Astrocyte of the hippocampus (primary cell): ENCODE measurements around the gene ITGB1BP1.

Experiments
- DNase-seq: peaks from one replicate; pipeline ENCODE4 v3.0.0; 2011; ENCODE audit warnings: low read depth, low spot score

The ITGB1BP1 gene

GRCh38 chr2:9424447-9425164 is 1.3 kb upstream of the ITGB1BP1 start:
- no peak for DNase-seq

GRCh38 chr2:9423922-9424272 is 569 bp upstream of the ITGB1BP1 start:
- DNase-seq: peak; percentile 59

DNA sequence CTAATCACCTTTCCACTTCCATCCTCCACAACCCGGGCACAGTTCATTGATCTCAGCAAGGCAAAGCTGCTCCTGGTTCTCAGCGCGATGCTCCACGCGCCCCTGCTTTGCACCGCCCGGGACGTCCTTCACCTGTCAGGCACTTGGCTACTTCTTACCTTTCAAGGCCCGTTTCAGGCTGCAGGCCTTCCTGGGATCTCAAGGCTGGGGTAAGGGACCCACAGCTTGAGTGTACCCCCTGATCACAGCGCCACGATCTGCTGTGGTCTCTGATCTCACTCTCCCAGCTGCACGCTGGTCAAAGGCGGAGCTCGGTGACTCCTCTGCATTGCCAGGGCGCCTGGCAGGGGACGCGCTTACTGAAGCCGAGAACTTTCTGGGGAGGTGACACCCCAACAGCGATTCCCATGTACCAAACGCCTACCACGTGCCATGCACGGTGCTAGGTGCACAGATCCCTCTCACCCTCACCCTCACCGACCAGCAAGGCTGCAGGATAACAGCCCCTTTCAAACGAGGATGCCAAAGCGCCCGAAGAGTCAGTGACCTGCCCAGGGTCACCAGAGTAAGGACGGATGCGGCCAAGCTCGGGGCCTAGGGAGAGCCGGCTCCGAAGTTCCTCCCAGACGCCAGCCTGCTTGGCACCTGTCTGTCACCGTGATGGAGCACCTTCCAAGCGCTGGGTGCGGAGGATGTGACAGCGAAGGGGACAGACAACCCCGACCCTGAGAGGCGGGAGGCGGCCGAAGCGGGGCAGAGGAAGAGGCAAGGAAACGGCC is 818 bp downstream of the ITGB1BP1 start:
- DNase-seq: peak; percentile 53

GRCh38 chr2:9420495-9420894 is 2.8 kb downstream of the ITGB1BP1 start:
- no peak for DNase-seq

DNA sequence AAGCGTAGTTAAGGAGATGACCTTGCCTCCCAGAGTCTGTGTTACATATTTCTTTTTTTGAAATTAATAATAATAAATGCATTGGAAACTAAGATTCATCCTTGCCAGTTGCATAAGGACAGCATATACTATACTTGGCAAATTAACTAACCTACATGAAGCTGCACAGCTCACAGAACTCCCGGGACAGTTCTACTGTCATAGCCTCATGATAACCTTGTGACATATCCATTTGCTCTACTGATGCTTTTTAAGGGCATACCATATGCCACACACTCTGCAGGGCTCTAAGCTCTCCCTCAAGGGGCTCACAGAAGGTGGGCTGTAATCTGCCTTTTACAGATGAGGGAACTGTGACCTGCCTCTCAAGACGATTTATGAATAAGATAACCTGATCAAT is 3.8 kb downstream of the ITGB1BP1 start:
- DNase-seq: no peak

DNA sequence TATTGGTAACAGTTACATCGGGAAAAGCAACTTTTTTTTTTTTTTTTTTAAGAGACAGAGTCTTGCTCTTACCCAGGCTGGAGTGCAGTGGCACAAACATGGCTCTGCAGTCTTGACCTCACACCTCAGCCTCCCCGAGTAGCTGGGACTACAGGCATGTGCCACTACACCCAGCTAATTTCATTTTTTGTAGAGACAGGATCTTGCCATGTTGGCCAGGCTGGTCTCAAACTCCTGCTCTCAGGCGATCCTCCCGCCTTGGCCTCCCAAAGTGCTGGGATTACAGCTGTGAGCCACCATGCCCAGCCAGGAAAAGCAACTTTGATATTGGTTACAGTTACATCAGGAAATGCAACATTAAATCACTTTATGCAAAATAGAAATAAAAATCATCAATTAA is 4.6 kb downstream of the ITGB1BP1 start:
- no peak for DNase-seq

GRCh38 chr2:9417725-9418124 is 5.6 kb downstream of the ITGB1BP1 start:
- peak; percentile 52 for DNase-seq

- no peak for DNase-seq
These were observed 6.4 kb downstream of the ITGB1BP1 start for GRCh38 chr2:9416962-9417316.

DNA sequence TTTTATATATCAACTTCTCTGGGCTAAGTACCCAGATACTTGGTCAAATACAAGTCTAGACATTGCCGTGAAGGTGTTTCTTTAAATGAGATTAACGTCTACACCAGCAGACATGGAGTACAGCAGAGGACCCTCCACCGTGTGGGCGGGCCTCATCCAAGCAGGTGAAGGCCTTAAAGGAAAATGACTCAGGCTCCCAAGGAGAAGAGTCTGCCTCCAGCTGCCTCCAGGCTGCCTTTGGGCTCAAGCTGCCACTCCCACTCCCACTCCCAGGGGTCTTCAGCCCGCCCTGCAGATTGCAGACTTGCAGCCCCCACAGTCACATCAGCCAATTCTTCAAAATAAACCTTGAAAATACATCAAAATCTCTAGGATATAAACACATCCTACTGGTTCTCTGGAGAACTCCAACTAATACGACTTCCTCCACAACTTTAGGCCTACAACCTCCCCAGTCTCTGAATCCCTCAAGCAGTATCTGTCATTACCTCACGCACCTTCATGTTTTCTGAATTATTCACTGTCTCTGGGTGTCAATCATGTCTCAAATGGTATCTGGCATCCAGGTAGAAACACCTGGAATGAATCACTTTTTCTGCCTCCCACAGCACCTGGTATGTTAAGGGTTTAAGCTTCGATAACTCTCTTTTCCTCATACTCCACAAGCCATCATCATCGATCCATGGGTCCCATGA is 6.9 kb downstream of the ITGB1BP1 start:
- no peak for DNase-seq

GRCh38 chr2:9415516-9416169 is 7.7 kb downstream of the ITGB1BP1 start:
- DNase-seq: no peak

GRCh38 chr2:9412781-9413180 is 10.5 kb downstream of the ITGB1BP1 start:
- no peak for DNase-seq

DNA sequence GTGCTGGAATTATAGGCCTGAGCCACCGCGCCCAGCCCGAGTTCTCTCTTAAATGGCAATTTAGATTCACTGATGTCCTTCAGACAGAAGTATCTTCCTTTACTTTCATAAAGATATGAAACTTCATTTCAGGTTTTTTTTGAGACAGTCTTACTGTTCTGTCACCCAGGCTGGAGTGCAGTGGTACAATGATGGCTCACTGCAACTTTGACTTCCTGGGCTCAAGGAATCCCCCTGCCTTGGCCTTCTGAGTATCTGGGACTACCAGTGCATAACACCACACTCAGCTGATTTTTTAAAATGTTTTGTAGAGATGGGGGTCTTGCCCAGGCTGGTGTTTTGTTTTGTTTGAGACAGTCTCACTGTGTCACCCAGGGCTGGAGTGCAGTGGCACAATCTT is 13.2 kb downstream of the ITGB1BP1 start:
- no peak for DNase-seq

DNA sequence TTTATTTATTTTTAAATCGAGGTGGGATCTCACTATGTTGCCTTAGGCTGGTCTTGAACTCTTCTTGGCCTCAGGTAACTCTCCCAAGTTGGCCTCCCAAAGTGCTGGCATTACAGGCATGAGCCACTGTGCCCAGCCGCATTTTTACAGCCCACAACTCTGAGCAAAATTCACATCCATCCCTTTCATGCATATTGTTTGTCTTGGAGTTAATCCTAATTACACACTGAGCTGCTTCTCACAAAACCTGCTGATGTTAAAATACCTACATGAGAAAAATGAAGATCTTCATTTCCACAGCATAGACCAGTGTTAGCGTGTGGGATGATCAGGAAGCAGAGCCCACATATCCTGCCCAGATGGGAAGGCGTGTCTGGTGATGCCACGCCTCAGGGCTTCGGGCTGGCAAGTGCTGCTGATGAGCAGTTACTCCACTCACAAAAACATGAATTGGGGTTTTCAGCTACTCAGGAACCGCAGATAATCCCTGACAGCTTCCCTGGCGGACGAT is 14.6 kb downstream of the ITGB1BP1 start:
- peak; percentile 83 for DNase-seq

DNA sequence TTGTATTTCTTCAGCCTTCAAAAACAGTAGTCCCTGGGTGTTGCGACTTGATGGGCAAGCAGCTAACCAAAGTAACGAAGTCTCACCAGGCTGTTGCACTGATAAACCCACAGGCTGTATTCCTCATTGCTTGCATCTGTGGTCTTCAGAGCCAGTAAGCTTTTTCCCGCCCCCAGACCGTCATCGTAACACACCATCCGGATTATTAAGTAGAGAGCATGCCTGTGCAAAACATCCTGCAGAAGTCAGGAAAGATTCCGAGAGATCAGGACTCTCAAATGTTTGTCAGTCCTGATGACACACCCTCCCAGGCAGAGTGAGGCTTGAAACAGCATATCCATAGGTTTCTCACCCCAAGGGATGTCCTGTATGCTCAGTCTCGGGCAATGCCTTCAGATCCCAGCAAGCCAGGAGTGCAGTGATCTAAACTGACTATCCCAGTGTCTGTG is 15.9 kb downstream of the ITGB1BP1 start:
- DNase-seq: no peak

- DNase-seq: no peak
These were observed 16.6 kb downstream of the ITGB1BP1 start for GRCh38 chr2:9406529-9407362.

GRCh38 chr2:9405636-9406035 is 17.7 kb downstream of the ITGB1BP1 start:
- DNase-seq: no peak

DNA sequence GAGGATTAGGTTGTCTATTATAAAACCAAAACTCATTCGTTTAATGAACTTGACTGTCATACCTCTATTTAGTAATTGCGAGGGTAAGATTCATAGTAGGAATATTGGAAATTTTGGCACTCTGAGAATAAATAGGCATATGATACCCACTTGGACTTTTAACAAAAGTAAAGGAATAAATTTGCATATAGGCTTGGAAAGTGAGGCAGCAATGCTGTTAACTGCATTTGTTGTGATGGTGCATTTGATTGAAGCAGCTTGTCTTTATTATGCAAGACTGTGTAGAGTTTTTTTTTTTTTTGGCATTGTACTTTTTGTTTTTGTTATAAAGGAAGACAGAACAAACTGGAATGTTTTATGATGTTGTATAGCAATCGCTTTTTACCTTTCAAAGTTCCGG is 18.9 kb downstream of the ITGB1BP1 start:
- DNase-seq: no peak

DNA sequence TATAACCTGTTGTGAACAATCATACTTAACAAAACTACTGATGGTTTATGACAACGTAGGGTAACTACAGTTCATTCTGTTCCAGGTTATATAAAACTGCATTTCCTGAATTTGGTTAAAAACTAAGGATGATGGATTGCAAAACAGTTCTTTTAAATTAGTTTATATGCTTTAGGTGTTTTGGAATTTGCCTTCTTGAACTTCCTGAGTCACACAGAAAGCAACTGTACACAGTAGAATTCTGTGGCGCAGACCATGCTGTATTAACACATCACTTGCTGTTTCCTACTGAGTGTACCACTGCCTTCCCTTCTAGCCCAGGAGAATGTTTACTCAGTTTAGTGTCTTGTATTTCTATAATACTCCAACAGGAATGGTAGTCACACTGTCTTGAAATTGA is 19.4 kb downstream of the ITGB1BP1 start:
- DNase-seq: no peak

- no peak for DNase-seq
These were observed 21.5 kb downstream of the ITGB1BP1 start for GRCh38 chr2:9401646-9402371.

GRCh38 chr2:9401059-9401547 is 22.2 kb downstream of the ITGB1BP1 start:
- DNase-seq: no peak
